Erythroblast (primary cell): ENCODE results near the gene MAN1B1.

Source experiments
- GATA1 ChIP-seq: IDR thresholded peaks from 2 replicates; pipeline ENCODE4 v1.6.1; 2011; ENCODE audit warnings: low read depth, mild to moderate bottlenecking, control low read depth, low read length, moderate library complexity
- POLR2A ChIP-seq: IDR thresholded peaks from 2 replicates; pipeline ENCODE4 v1.6.1; 2011; ENCODE audit warnings: mild to moderate bottlenecking, low read length

GRCh38 chr9:137071282-137071681, 15.5 kb upstream of the MAN1B1 start:
- TF ChIP-seq POLR2A = no peak
- TF ChIP-seq GATA1 = no peak
